Ishikawa (cell line): Measurements from ENCODE around the gene TMC5.

Source experiments
- CEBPB ChIP-seq: IDR thresholded peaks from 2 replicates; pipeline ENCODE4 v1.6.1; 2012
- CREB1 ChIP-seq: IDR thresholded peaks from 2 replicates; pipeline ENCODE4 v1.6.1; 2012; ENCODE audit warnings: low read depth
- EGR1 ChIP-seq: IDR thresholded peaks from 2 replicates; pipeline ENCODE4 v1.6.1; 2012
- EP300 ChIP-seq: IDR thresholded peaks from 2 replicates; pipeline ENCODE4 v1.6.1; 2012; ENCODE audit warnings: borderline replicate concordance
- FOXM1 ChIP-seq: IDR thresholded peaks from 2 replicates; pipeline ENCODE4 v1.6.1; 2012; ENCODE audit warnings: low read depth, borderline replicate concordance
- NFIC ChIP-seq: IDR thresholded peaks from 2 replicates; pipeline ENCODE4 v1.6.1; 2012
- RAD21 ChIP-seq: IDR thresholded peaks from 2 replicates; pipeline ENCODE4 v1.6.1; 2012; ENCODE audit warnings: low read depth
- REST ChIP-seq: IDR thresholded peaks from 2 replicates; pipeline ENCODE4 v1.6.1; 2012; ENCODE audit warnings: low read depth, mild to moderate bottlenecking
- TAF1 ChIP-seq: IDR thresholded peaks from 2 replicates; pipeline ENCODE4 v1.6.1; 2012; ENCODE audit warnings: low read depth, mild to moderate bottlenecking
- TCF12 ChIP-seq: IDR thresholded peaks from 2 replicates; pipeline ENCODE4 v1.6.1; 2012; ENCODE audit warnings: low read depth
- TEAD4 ChIP-seq: IDR thresholded peaks from 2 replicates; pipeline ENCODE4 v1.6.1; 2012
- YY1 ChIP-seq: IDR thresholded peaks from 2 replicates; pipeline ENCODE4 v1.6.1; 2012; ENCODE audit warnings: low read depth
- ZBTB7A ChIP-seq: IDR thresholded peaks from 2 replicates; pipeline ENCODE4 v1.6.1; 2012; ENCODE audit warnings: low read depth
- TF ChIP-seq, protein P1 (sequence below): IDR thresholded peaks from 2 replicates; pipeline ENCODE4 v1.6.1; 2012
- TF ChIP-seq, protein P2 (sequence below): IDR thresholded peaks from 2 replicates; pipeline ENCODE4 v1.6.1; 2012

Gene TMC5

DNA sequence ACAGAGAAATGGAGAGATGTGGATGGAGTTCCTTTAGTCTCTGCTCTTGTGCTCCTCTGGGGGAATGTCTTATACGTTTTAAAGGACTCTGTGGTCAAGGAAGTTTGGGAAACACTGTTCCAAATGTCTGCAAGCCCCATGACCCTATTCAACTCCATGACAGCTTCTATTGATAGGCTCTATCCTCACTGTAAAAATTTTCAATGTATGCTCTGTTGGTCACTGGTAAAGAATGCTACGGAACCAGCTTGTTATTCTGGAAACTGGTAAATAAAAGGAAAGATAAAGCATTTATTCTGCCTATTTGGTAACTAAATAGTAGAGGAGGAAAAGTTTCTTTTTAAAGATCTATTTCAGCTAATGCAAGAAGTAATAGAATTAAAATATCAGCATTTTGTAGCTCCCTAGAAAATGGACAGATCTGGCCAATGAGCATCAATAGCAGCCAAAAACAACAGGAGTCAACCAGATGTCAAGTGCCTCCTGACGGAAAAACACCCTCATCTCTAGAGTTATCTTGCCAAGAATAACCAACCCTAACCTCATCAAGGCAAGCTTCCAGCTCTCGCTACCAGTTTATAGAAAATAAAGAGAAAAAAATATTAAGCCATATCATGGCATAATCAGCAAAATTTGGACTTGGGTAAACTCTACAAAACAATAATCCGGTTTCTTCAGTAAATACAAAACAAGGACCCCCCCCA is 88.1 kb downstream of the TMC5 start:
- no peak for TF ChIP-seq FOXM1
- no peak for TF ChIP-seq EGR1
- no peak for TF ChIP-seq TEAD4
- TF ChIP-seq EP300: no peak
- TF ChIP-seq RAD21: no peak

GRCh38 chr16:19506965-19507364 is 89.3 kb downstream of the TMC5 start:
- TF ChIP-seq RAD21: no peak
- no peak for TF ChIP-seq YY1
- TF ChIP-seq EGR1: no peak
- TF ChIP-seq CEBPB: no peak

DNA sequence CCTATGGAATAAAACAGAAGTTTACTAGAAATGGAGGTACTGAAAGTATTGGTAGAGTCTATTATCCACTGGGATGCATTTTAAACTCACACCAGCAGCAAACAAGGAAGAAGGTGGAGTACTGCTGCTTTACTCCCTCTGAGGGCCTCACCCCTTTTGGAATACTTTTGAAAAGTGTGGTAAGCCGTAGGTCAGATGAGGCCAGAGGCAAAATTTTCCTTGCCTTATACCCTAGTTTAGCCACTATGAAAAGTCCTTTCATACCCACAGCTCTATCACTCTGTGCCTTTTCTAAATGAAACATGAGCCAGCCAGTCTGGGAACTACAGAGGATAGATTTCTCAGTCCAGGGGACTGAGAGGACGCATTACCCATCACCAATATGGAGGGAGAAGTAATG is 90.2 kb downstream of the TMC5 start:
- no peak for TF ChIP-seq TAF1
- no peak for TF ChIP-seq EGR1
- no peak for TF ChIP-seq NFIC
- TF ChIP-seq EP300: no peak
- TF ChIP-seq TEAD4: no peak

DNA sequence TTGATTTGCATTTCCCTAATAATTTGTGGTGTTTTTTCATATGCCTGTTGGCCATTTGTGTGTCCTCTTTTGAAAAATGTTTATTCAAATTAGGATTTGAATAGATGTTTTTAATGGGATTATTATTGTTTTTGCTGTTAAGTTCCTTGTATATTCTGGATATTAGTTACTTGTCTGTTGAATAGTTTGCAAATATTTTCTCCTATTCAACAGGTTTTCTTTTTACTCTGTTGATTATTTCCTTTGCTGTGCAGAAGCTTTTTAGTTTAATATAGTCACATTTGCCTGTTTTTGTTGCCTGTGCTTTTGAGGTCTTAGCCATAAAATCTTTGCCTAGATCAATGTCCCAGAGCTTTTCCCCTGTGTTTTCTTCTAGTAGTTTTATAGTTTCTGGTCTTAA is 94.6 kb downstream of the TMC5 start:
- TF ChIP-seq FOXM1 (no peak), TEAD4 (no peak), TAF1 (no peak), RAD21 (no peak), CREB1 (no peak), ZBTB7A (no peak), EP300 (no peak), REST (no peak), YY1 (no peak), EGR1 (no peak), NFIC (no peak), CEBPB (no peak), TCF12 (no peak)
- TF ChIP-seq, protein P1, sequence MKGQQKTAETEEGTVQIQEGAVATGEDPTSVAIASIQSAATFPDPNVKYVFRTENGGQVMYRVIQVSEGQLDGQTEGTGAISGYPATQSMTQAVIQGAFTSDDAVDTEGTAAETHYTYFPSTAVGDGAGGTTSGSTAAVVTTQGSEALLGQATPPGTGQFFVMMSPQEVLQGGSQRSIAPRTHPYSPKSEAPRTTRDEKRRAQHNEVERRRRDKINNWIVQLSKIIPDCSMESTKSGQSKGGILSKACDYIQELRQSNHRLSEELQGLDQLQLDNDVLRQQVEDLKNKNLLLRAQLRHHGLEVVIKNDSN: no peak
- TF ChIP-seq, protein P2, sequence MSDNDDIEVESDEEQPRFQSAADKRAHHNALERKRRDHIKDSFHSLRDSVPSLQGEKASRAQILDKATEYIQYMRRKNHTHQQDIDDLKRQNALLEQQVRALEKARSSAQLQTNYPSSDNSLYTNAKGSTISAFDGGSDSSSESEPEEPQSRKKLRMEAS: no peak

DNA sequence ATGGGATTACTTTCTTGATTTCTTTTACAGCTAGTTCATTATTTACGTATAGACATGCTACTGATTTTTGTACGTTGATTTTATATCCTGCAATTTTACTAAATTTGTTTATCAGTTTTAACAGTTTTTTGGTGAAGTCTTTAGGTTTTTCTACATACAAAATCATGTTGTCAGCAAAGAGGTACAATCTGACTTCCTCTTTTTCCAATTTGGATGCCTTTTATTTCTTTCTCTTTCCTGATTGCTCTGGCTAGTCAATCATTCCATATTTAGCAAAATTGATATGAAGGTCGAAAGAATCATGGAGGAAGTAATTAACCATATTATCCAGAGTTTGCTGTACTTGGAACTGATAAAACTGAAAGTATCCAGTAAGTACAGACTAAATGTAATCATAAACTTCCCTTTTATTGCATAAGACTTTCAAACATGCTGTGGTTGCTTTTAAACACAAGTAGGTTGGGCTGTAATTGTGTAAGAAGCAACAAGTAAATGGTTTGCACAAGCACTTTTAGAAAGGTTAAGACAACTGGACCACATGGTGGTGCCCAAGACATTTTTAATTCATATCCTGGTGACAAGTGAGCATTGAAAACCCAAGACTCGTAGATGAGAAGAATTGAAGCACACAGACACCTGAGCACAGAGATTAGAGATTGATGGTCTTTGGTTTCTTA is 95.8 kb downstream of the TMC5 start:
- TF ChIP-seq TEAD4 (no peak), CEBPB (no peak), FOXM1 (no peak), NFIC (no peak), YY1 (no peak), ZBTB7A (no peak), EP300 (no peak), TAF1 (no peak), CREB1 (no peak), TCF12 (no peak), REST (no peak), RAD21 (no peak), EGR1 (no peak)
- TF ChIP-seq, protein P2: no peak
- TF ChIP-seq, protein P1: no peak

GRCh38 chr16:19515757-19516156 is 98.1 kb downstream of the TMC5 start:
- TF ChIP-seq NFIC: no peak
- no peak for TF ChIP-seq ZBTB7A
- no peak for TF ChIP-seq TCF12
- TF ChIP-seq FOXM1: no peak
- no peak for TF ChIP-seq RAD21
- TF ChIP-seq EGR1: no peak
- no peak for TF ChIP-seq CREB1
- no peak for TF ChIP-seq TAF1
- no peak for TF ChIP-seq YY1
- no peak for TF ChIP-seq CEBPB
- TF ChIP-seq, protein P2: no peak
- TF ChIP-seq EP300: no peak
- TF ChIP-seq REST: no peak
- TF ChIP-seq, protein P1: no peak
